22Rv1 (cell line): ENCODE results near the gene FHL1.

Experiments used
- ZFX ChIP-seq: fragments of 450-650 bp; IDR thresholded peaks from 2 replicates; pipeline ENCODE4 v1.6.1; 2017; ENCODE audit warnings: antibody characterized with exemption, borderline replicate concordance
- TF ChIP-seq, protein P1 (sequence below): fragments of 450-650 bp; IDR thresholded peaks from 2 replicates; pipeline ENCODE4 v1.5.1; 2017; ENCODE audit warnings: mild to moderate bottlenecking

DNA sequence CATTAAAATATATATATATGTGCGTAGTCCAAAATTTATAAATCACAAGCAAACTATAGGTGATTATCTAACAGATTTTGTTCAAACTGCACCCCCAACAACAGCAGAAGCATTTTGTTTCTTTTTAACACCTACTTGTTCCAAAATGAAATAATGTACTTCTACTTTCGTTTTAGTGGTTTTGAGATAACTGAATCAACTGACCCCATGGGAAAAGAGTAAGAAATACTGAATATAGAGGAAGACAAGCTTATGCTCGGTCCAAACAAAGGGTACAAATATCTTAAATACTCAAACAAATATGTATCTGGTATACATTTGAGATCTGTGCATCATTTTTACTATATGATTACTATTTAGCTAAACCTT is 81.5 kb downstream of the FHL1 start:
- TF ChIP-seq, protein P1, sequence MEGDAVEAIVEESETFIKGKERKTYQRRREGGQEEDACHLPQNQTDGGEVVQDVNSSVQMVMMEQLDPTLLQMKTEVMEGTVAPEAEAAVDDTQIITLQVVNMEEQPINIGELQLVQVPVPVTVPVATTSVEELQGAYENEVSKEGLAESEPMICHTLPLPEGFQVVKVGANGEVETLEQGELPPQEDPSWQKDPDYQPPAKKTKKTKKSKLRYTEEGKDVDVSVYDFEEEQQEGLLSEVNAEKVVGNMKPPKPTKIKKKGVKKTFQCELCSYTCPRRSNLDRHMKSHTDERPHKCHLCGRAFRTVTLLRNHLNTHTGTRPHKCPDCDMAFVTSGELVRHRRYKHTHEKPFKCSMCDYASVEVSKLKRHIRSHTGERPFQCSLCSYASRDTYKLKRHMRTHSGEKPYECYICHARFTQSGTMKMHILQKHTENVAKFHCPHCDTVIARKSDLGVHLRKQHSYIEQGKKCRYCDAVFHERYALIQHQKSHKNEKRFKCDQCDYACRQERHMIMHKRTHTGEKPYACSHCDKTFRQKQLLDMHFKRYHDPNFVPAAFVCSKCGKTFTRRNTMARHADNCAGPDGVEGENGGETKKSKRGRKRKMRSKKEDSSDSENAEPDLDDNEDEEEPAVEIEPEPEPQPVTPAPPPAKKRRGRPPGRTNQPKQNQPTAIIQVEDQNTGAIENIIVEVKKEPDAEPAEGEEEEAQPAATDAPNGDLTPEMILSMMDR, result no peak
- no peak for TF ChIP-seq ZFX
